Fibroblast of lung (primary cell): Measurements from ENCODE around the gene OXGR1.

Experiments
- EZH2 ChIP-seq: IDR thresholded peaks from 2 replicates; pipeline ENCODE4 v1.5.1; 2012; ENCODE audit warnings: low read length, control low read depth, mild to moderate bottlenecking; ENCODE audit errors: missing control alignments
- TF ChIP-seq, protein P1 (sequence below), 2 donors: IDR thresholded peaks in 1 of 2; conservative IDR thresholded peaks in 1 of 2; 1 replicate in 1 of 2; 2 replicates in 1 of 2; pipeline ENCODE4 v1.5.1; 2011 to 2012; ENCODE audit warnings: low read length in 2 of 2, control low read depth in 1 of 2, inconsistent platforms in 1 of 2, low read depth in 1 of 2, mild to moderate bottlenecking in 1 of 2

DNA sequence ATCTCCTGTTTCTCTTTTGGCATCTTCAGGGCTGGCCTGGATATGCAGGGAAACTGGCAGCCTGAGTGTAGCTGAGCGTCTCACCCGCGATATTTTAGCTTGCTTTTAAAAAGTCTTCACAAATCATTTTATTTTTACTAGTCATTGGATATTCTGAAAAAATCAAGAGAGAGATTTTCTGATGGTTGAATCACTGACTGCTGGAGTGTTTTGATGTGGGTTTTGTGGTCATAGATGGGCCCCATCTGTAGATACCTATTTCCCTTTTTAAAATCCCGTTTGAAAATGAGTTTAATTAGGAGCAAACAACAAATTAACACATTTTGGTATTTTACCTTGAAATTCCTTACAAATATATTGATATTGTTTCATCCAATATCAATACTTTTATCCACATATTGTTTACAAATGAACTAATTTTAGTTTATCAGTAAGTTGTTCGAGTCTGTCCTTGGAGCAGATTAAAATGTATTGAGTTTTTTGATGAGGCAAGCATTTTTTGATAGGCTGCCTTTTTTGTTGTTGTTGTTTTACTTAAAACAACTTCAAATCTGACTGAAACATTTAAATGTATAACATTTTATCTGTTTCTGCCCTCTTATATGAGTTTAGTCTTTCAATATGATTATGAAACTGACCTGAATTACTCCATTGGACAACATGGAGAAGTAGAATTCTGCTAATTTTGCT lies 21.5 kb upstream of the OXGR1 start:
- TF ChIP-seq, protein P1, sequence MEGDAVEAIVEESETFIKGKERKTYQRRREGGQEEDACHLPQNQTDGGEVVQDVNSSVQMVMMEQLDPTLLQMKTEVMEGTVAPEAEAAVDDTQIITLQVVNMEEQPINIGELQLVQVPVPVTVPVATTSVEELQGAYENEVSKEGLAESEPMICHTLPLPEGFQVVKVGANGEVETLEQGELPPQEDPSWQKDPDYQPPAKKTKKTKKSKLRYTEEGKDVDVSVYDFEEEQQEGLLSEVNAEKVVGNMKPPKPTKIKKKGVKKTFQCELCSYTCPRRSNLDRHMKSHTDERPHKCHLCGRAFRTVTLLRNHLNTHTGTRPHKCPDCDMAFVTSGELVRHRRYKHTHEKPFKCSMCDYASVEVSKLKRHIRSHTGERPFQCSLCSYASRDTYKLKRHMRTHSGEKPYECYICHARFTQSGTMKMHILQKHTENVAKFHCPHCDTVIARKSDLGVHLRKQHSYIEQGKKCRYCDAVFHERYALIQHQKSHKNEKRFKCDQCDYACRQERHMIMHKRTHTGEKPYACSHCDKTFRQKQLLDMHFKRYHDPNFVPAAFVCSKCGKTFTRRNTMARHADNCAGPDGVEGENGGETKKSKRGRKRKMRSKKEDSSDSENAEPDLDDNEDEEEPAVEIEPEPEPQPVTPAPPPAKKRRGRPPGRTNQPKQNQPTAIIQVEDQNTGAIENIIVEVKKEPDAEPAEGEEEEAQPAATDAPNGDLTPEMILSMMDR (conservative IDR thresholded peaks at IDR 0.05 in 1 of 2, IDR thresholded peaks at IDR 0.05 in 1 of 2; ENCODE audit: low read depth in 1 of 2, low read length in 2 of 2) = no peak
- no peak for TF ChIP-seq EZH2
